ENCODE data around the gene KIF1B.
"Not testable (repeated sequence)": the region's sequence is repeated elsewhere in the genome, so short reads cannot be mapped to it uniquely, and the experiment has no call there.

Gene KIF1B

GRCh38 chr1:10326251-10326650, 115.9 kb downstream of the KIF1B start:
- DNase-seq (ENCODE audit: low read depth in 4 of 4, low spot score in 1 of 4) = no peak

GRCh38 chr1:10328180-10328963, 118.0 kb downstream of the KIF1B start:
- no peak for DNase-seq (ENCODE audit: low read depth in 4 of 4, low spot score in 1 of 4)

GRCh38 chr1:10337436-10337835, 127.1 kb downstream of the KIF1B start:
- DNase-seq (ENCODE audit: low read depth in 4 of 4, low spot score in 1 of 4) = no peak

GRCh38 chr1:10338047-10338446, 127.7 kb downstream of the KIF1B start:
- DNase-seq (ENCODE audit: low read depth in 4 of 4, low spot score in 1 of 4) = peak in 3 of 4 experiments; percentile 15 to 25 (median 16)

- no peak for DNase-seq (ENCODE audit: low read depth in 4 of 4, low spot score in 1 of 4)
Measured at GRCh38 chr1:10338611-10339010, 128.2 kb downstream of the KIF1B start.

GRCh38 chr1:10339036-10339567, 128.7 kb downstream of the KIF1B start:
- no peak for DNase-seq (ENCODE audit: low read depth in 4 of 4, low spot score in 1 of 4)

- DNase-seq (ENCODE audit: low read depth in 4 of 4, low spot score in 1 of 4) = no peak
Measured at GRCh38 chr1:10339815-10340214, 129.4 kb downstream of the KIF1B start.

GRCh38 chr1:10340930-10341590, 130.7 kb downstream of the KIF1B start:
- DNase-seq (ENCODE audit: low read depth in 4 of 4, low spot score in 1 of 4) = no peak

GRCh38 chr1:10347109-10347508, 136.7 kb downstream of the KIF1B start:
- no peak for DNase-seq (ENCODE audit: low read depth in 4 of 4, low spot score in 1 of 4)

GRCh38 chr1:10353282-10353681, 142.9 kb downstream of the KIF1B start:
- DNase-seq (ENCODE audit: low read depth in 4 of 4, low spot score in 1 of 4) = no peak

GRCh38 chr1:10353693-10354092, 143.3 kb downstream of the KIF1B start:
- no peak for DNase-seq (ENCODE audit: low read depth in 4 of 4, low spot score in 1 of 4)

- no peak for DNase-seq (ENCODE audit: low read depth in 4 of 4, low spot score in 1 of 4)
Measured at GRCh38 chr1:10360045-10360444, 149.7 kb downstream of the KIF1B start.

GRCh38 chr1:10361515-10361914, 151.1 kb downstream of the KIF1B start:
- DNase-seq (ENCODE audit: low read depth in 4 of 4, low spot score in 1 of 4) = no peak

GRCh38 chr1:10368194-10368593, 157.8 kb downstream of the KIF1B start:
- DNase-seq (ENCODE audit: low read depth in 4 of 4, low spot score in 1 of 4) = no peak

- no peak for DNase-seq (ENCODE audit: low read depth in 4 of 4, low spot score in 1 of 4)
Measured at GRCh38 chr1:10374442-10374860, 164.1 kb downstream of the KIF1B start.

GRCh38 chr1:10377365-10378029, 167.1 kb downstream of the KIF1B start:
- DNase-seq (ENCODE audit: low read depth in 4 of 4, low spot score in 1 of 4) = not testable (repeated sequence)

- DNase-seq (ENCODE audit: low read depth in 4 of 4, low spot score in 1 of 4) = no peak
Measured at GRCh38 chr1:10378081-10378841, 167.9 kb downstream of the KIF1B start.

- no peak for DNase-seq (ENCODE audit: low read depth in 4 of 4, low spot score in 1 of 4)
Measured at GRCh38 chr1:10379101-10379620, 168.8 kb downstream of the KIF1B start.

GRCh38 chr1:10379676-10380075, 169.3 kb downstream of the KIF1B start:
- DNase-seq (ENCODE audit: low read depth in 4 of 4, low spot score in 1 of 4) = no peak

- DNase-seq (ENCODE audit: low read depth in 4 of 4, low spot score in 1 of 4) = no peak
Measured at GRCh38 chr1:10380594-10381275, 170.4 kb downstream of the KIF1B start.

Data from stimulated activated CD4-positive, alpha-beta T cell treated with anti-CD3 and anti-CD28 coated beads, Interleukin-1b, Interleukin-23, amount 100 ng/mL, for 24 hours (primary cell).